Kidney (tissue), 14 donors: Measurements from ENCODE around the gene OTOG. TPM values are rescaled to one million over a fixed set of nuclear protein-coding genes. Genes with fewer than 3 reads are reported as not detected.

Experiments used
- DNase-seq, 5 donors: peaks; one replicate each; pipeline ENCODE4 v3.0.0-alpha.2; 2013 to 2020
- FAIRE-seq: peaks from 2 replicates; lab custom pipeline; 2012; peaks lifted over from hg19 to GRCh38; lab: Jason Lieb, UNC
- H3K27ac ChIP-seq, 2 donors: one replicate each; pipeline ENCODE4 v1.7.0; 2013; ENCODE audit warnings: low read depth in 2 of 2, low read length in 2 of 2, inconsistent platforms in 1 of 2
- H3K27me3 ChIP-seq: one replicate; pipeline ENCODE4 v1.7.1; 2013; ENCODE audit warnings: low read length, inconsistent platforms; ENCODE audit not compliant: control insufficient read depth, insufficient read depth
- H3K36me3 ChIP-seq, 3 donors: one replicate each; pipeline versions ENCODE4 v1.7.0 to v1.7.1; 2013; ENCODE audit warnings: low read length in 3 of 3, control low read depth in 1 of 3, inconsistent platforms in 1 of 3; ENCODE audit not compliant: insufficient read depth in 3 of 3, control insufficient read depth in 2 of 3
- H3K4me1 ChIP-seq, 3 donors: one replicate each; pipeline versions ENCODE4 v1.7.0 to v1.7.1; 2013; ENCODE audit warnings: low read length in 3 of 3, inconsistent platforms in 1 of 3, low read depth in 1 of 3; ENCODE audit not compliant: control insufficient read depth in 2 of 3, insufficient read depth in 2 of 3
- H3K4me3 ChIP-seq, 3 donors: one replicate each; pipeline versions ENCODE4 v1.7.0 to v1.8.1; 2013; ENCODE audit warnings: low read length in 3 of 3, control low read depth in 1 of 3, inconsistent platforms in 1 of 3
- H3K9ac ChIP-seq, 3 donors: one replicate each; pipeline versions ENCODE4 v1.7.0 to v1.7.1; 2013; ENCODE audit warnings: low read length in 3 of 3, control low read depth in 1 of 3, inconsistent platforms in 1 of 3
- H3K9me3 ChIP-seq, 3 donors: one replicate each; pipeline versions ENCODE4 v1.7.0 to v1.7.1; 2013; ENCODE audit warnings: low read length in 3 of 3, control low read depth in 1 of 3, inconsistent platforms in 1 of 3; ENCODE audit not compliant: control insufficient read depth in 2 of 3, insufficient read depth in 1 of 3
- intact Hi-C: fragments of 100-400 bp; cut with DNase I; formaldehyde crosslinking; loops from one replicate; pipeline ENCODE4 v1.11.1; 2022
- polyA plus RNA-seq: library from polyadenylated mRNA; stranded (reverse); fragments of 350-450 nt; fragmentation: Illumina TruSeq; extraction: RNeasy Lipid Tissue Mini Kit (QIAGEN cat#74804); gene quantifications from one replicate; pipeline ENCODE4 v1.2.3, GENCODE V29; 2014; ENCODE audit warnings: low read depth, low replicate concordance; ENCODE audit not compliant: insufficient read depth
- total RNA-seq: library from RNA; stranded (reverse); fragmentation: NEBNext Ultra II Directional; extraction: Animal tissue kit (Norgen Biotek cat#: 25700); gene quantifications from one replicate; pipeline ENCODE4 v1.2.1, GENCODE V29; 2021
- TF ChIP-seq, protein P1 (sequence below): IDR thresholded peaks from 3 replicates; pipeline ENCODE4 v1.5.1; 2012; ENCODE audit warnings: mild to moderate bottlenecking, moderate library complexity, borderline replicate concordance; ENCODE audit not compliant: insufficient read depth; ENCODE audit errors: extremely low read depth
- donor health status: control.
- donor health status: control.
- donor health status: control.
- donor health status: control.
- donor health status: control.
- donor health status: DM: yes; HTN: yes; CAD: no.
- donor health status: Normal renal cell carcinoma (clear cell type).

The OTOG gene
- total and polyA plus RNA-seq, 2 donors from 2014 or later = 0.06 TPM; not detected in 1

DNA sequence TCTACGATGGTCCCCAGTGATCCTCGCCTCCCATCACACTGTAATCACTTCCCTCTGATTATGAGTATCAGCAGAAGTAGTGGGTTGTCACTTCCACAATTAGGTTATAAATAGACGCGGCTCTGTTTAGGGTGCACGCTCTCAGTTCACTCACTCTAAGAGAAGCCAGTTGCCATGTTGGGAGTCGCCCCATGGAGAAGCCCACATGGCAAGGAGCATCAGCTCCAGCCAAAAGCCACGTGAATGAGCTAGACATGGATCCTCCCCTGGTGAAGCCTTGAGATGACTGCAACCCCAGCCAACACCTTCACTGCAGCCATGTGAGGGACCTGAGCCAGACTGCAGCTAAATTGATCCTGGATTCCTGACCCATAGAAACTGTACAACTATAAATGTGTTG is 145.9 kb downstream of the OTOG start:
- H3K9ac ChIP-seq = no peak overlapping the region
- no peak overlapping the region for H3K27ac ChIP-seq
- no peaks in the 10 kb centered on the region for H3K4me1 ChIP-seq
- TF ChIP-seq, protein P1, sequence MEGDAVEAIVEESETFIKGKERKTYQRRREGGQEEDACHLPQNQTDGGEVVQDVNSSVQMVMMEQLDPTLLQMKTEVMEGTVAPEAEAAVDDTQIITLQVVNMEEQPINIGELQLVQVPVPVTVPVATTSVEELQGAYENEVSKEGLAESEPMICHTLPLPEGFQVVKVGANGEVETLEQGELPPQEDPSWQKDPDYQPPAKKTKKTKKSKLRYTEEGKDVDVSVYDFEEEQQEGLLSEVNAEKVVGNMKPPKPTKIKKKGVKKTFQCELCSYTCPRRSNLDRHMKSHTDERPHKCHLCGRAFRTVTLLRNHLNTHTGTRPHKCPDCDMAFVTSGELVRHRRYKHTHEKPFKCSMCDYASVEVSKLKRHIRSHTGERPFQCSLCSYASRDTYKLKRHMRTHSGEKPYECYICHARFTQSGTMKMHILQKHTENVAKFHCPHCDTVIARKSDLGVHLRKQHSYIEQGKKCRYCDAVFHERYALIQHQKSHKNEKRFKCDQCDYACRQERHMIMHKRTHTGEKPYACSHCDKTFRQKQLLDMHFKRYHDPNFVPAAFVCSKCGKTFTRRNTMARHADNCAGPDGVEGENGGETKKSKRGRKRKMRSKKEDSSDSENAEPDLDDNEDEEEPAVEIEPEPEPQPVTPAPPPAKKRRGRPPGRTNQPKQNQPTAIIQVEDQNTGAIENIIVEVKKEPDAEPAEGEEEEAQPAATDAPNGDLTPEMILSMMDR = no peak
- FAIRE-seq (no peak), DNase-seq (no peak)
- H3K4me3 ChIP-seq = no peak overlapping the region
- no peaks in the 10 kb centered on the region for H3K9me3 ChIP-seq
- intact Hi-C loops = no loop called here
- no peaks in the 10 kb centered on the region for H3K36me3 ChIP-seq
- peaks cover 17% of the 10 kb centered on the region for H3K27me3 ChIP-seq

DNA sequence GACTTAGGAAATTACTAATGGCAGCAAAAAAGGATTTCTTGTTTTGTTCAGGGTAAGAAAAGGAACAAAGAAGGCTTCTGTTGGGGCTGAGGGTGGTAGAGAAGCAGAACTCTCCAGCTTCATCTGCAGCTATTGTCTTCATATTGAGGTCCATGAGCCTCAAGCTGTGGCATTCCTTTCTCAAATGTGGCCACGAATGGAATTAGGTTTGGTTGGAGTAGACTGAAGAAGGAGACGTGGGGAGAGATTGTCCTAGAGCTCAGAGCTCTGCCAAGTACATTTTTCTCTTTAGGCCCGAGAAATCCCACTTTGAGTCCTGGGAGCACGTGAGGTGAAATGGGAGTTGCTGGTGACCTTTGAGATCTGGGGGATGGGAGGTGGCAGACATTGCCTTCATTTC is 146.5 kb downstream of the OTOG start:
- Histone ChIP-seq H3K27me3 (peaks cover 17% of the 10 kb centered on the region), H3K4me1 (no peaks in the 10 kb centered on the region), H3K27ac (no peak overlapping the region), H3K36me3 (no peaks in the 10 kb centered on the region), H3K4me3 (no peak overlapping the region), H3K9me3 (no peaks in the 10 kb centered on the region), H3K9ac (no peak overlapping the region)
- intact Hi-C loops = no loop called here
- TF ChIP-seq, protein P1 = no peak
- FAIRE-seq (no peak), DNase-seq (no peak)

DNA sequence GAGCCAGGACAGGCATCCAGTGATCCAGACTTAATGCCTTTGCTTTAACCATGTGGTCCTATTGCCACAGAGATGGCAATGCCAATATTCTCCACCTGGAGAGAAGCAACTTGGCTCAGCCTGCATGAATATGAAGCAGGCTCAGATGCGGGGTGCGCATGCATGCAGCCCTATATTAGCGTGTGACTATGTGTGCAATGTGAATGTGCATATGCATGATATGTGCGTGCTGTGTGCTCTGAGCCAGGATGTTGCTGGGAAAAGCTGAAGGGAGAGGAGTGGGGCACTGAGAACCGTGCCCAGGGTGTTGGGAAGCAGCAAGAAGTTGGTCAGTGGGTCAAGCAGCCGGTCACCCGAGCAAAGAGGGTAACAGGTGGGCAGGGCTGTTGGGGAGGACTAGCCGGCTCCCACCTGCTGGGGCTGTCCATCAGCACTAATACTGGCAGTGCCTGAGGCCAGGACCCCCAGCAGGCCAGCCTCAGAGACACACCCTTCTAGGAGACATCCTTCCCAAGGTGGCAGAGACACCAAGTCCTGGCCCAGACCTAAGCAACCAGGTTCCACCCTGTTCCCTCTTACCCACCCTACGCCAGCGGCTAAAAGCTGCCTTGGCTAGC is 147.5 kb downstream of the OTOG start:
- Histone ChIP-seq H3K4me1 (no peaks in the 10 kb centered on the region), H3K9me3 (no peaks in the 10 kb centered on the region), H3K27me3 (peaks cover 17% of the 10 kb centered on the region), H3K4me3 (no peak overlapping the region), H3K27ac (no peak overlapping the region), H3K36me3 (no peaks in the 10 kb centered on the region), H3K9ac (no peak overlapping the region)
- TF ChIP-seq, protein P1 = no peak
- intact Hi-C loops = no loop called here
- no peak for DNase-seq
- no peak for FAIRE-seq
